H1 (cell line): ENCODE data around the gene SULF2. TPM values are rescaled to one million over a fixed set of nuclear protein-coding genes. Genes with fewer than 3 reads are reported as not detected.

Experiments
- FOSL1 ChIP-seq: IDR thresholded peaks from 2 replicates; pipeline ENCODE4 v1.6.1; 2011; ENCODE audit warnings: mild to moderate bottlenecking, low read depth, low read length, moderate library complexity; ENCODE audit not compliant: insufficient read depth
- HDAC2 ChIP-seq, 2 experiments: fragments of 300-600 bp in 1 of 2; sonication (generic) in 1 of 2; IDR thresholded peaks; 2 replicates each; pipeline ENCODE4 v1.6.1; 2011 to 2012; ENCODE audit warnings: low read depth in 2 of 2, low read length in 2 of 2, mild to moderate bottlenecking in 2 of 2, moderate library complexity in 2 of 2, borderline replicate concordance in 1 of 2, inconsistent platforms in 1 of 2
- RBBP5 ChIP-seq: IDR thresholded peaks from 2 replicates; pipeline ENCODE4 v1.7.1; 2012; ENCODE audit warnings: low read depth, mild to moderate bottlenecking, inconsistent platforms, low read length, moderate library complexity, borderline replicate concordance
- SP2 ChIP-seq: IDR thresholded peaks from 2 replicates; pipeline ENCODE4 v1.6.1; 2012; ENCODE audit warnings: mild to moderate bottlenecking, low read length, inconsistent platforms
- polyA plus RNA-seq, 7 experiments: library from polyadenylated mRNA; depleted of rRNA in 3 of 7; stranded (reverse) in 5 of 7; unstranded in 2 of 7; fragments of >200 nt in 5 of 7; fragments of 200-250 nt in 2 of 7; gene quantifications; 1 replicate in 5 of 7; 2 replicates in 1 of 7; 4 replicates in 1 of 7; pipeline versions ENCODE4 v1.2.1 to v1.2.3, GENCODE V29; 2011 to 2013; ENCODE audit warnings: missing spikeins in 2 of 7, mixed read lengths in 2 of 7
- total RNA-seq: library from RNA; stranded (reverse); fragmentation: NEBNext Ultra II Directional; extraction: Animal tissue kit (Norgen Biotek cat#: 25700); gene quantifications from 2 replicates; pipeline ENCODE4 v1.2.1, GENCODE V29; 2021

SULF2 gene
- total and polyA plus RNA-seq, 2 of the 8 experiments (the other 6 are each of a cell fraction or from before 2014, with no cell fraction given): 15.7 to 28.2 TPM

DNA sequence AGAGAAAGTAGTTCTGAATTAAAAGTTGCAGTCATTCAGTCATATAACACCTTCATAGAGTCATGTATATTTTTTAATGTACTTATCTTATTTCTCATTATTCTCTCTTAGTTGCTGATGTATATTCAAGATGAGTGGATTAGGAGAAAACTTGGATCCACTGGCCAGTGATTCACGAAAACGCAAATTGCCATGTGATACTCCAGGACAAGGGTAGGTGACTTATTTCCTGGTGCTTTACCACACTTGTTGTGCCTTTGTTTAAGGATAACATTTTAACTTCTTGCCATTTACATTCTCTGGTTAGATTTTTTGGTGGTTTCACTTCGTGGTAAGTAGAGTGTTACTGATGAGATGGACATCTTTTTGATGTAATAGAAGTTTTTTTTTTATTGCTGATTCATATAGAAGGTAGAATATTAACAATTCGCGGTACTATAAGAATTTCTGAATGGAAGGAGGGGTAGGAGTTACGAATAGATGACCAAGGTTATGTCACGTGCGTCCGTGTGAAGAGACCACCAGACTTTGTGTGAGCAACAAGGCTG lies 163.1 kb downstream of the SULF2 start (continued):
- TF ChIP-seq RBBP5: no peak
- no peak for TF ChIP-seq HDAC2 (IDR thresholded peaks at IDR 0.05; ENCODE audit: borderline replicate concordance in 1 of 2, low read depth in 2 of 2, low read length in 2 of 2)
- TF ChIP-seq FOSL1: no peak
- no peak for TF ChIP-seq SP2
